Epithelial cell of esophagus (primary cell): ENCODE data around the gene TMEM132C.

ENCODE experiments used
- DNase-seq: peaks from one replicate; pipeline ENCODE4 v3.0.0; 2010; ENCODE audit warnings: low read depth
- H3K4me3 ChIP-seq: 2 replicates; pipeline ENCODE4 v1.5.1; 2011; ENCODE audit warnings: mild to moderate bottlenecking, low read length, control low read depth
- CTCF ChIP-seq: IDR thresholded peaks from 2 replicates; pipeline ENCODE4 v1.5.1; 2011; ENCODE audit warnings: low read depth, mild to moderate bottlenecking, low read length, control low read depth, inconsistent platforms; ENCODE audit not compliant: insufficient read depth; ENCODE audit errors: missing control alignments

The TMEM132C gene

DNA sequence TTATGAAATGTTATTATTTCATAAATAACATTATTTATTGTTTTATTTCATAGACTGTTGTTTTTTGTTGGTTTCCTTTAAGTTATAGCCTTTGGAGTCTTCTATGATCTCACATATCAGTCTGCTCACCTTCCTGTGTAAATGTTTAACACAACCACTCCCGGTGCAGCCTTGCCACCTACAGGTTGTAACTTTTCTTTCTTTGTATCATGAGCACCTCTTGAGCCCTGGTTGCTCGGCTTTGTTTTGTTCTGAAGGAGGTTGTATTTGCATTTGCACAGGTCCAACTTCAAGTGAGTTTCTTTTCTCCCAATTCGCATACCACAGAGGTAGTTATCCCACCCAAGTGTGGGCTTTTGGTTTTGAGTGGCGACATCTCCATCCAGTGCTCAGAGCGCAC, 435.4 kb downstream of the TMEM132C start:
- no peak overlapping the region for H3K4me3 ChIP-seq
- no peak for TF ChIP-seq CTCF
- no peak for DNase-seq

DNA sequence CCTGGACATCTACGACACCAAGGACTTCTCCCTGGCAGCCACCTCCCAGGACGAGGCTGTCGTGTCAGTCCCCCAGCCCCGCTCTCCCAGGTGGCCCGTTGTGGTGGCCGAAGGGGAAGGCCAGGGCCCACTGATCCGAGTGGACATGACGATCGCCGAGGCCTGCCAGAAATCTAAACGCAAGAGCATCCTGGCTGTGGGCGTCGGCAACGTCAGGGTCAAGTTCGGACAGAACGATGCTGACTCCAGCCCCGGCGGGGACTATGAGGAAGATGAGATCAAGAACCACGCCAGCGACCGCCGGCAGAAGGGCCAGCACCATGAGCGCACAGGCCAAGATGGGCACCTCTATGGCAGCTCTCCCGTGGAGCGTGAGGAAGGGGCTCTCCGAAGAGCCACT, 438.2 kb downstream of the TMEM132C start:
- no peak for DNase-seq
- no peak overlapping the region for H3K4me3 ChIP-seq
- TF ChIP-seq CTCF: no peak

DNA sequence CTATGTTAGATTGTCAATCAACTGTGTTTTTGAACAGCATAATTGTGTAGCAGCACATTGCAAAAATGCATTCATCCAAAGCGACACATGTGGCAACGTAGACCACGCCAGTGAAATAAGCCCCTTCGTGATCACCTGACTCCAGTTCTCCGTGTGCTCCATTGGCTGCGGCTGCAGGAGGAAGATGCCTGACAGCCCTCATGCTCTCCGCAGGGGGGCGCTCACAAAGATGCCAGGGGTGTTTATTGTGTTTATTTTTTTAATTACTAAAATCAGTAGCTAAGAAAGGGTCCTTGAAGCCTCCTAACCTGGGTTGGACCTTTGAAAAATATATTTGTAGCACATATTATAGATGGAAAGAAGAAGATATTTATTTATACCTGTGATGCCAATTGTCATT, 440.5 kb downstream of the TMEM132C start:
- H3K4me3 ChIP-seq: no peak overlapping the region
- TF ChIP-seq CTCF: no peak
- DNase-seq: no peak

- no peak for TF ChIP-seq CTCF
- H3K4me3 ChIP-seq: no peak overlapping the region
- DNase-seq: no peak
Observed at GRCh38 chr12:128708789-128709188, 441.8 kb downstream of the TMEM132C start.

DNA sequence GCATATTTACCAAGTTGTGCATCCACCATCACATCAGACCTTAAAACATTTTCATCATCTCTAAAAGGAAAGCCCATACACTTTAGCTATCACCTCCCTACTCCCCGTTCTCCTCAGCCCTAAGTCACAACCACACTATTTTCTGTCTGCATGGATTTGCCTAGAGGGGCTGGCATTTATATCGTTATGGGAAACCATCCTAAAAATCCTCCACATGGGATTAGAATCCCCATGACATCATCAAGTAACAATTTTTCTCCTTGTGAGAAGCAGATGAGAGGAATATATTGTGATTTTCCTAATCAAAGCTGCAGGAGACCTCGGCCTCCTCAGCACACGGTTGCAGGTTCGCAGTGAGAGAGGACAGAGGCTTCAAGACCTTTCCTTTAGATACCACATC, 442.7 kb downstream of the TMEM132C start:
- no peak for DNase-seq
- no peak overlapping the region for H3K4me3 ChIP-seq
- no peak for TF ChIP-seq CTCF

- DNase-seq: no peak
- TF ChIP-seq CTCF: no peak
- no peak overlapping the region for H3K4me3 ChIP-seq
Observed at GRCh38 chr12:128711486-128711885, 444.5 kb downstream of the TMEM132C start.

DNA sequence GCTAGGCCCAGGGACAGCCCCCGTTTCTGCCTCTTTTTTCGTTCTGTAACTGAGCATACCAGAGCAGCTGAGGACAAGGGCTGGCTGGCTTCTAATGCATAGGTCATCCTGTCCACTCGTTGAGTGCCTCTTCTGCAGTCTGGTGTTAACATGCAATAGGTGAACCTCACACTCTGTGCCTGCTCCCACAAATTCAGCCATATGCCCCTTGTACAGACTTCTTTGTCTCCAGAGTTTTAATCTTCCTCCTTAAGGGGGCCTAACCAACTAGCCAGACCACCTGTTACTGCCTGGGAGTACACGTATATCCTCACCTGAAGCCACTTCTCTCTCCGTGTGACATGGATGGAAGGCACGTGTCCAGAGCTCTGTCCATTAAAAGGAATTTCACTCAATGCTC, 445.7 kb downstream of the TMEM132C start:
- H3K4me3 ChIP-seq: no peak overlapping the region
- TF ChIP-seq CTCF: no peak
- DNase-seq: no peak
